NOMO-1 treated with DMSO at 0.1 percent for 48 hours (cell line): ENCODE measurements around the gene NRXN3.

Source experiments
- DNase-seq: peaks from one replicate; lab custom pipeline; 2025; ENCODE audit not compliant: unreplicated experiment; lab: John Stamatoyannopoulos, UW

Gene NRXN3

GRCh38 chr14:78316786-78317185 lies 146.6 kb downstream of the NRXN3 start:
- DNase-seq: peak; percentile 4

- no peak for DNase-seq
Observed at GRCh38 chr14:78319406-78319805, 149.2 kb downstream of the NRXN3 start.

DNA sequence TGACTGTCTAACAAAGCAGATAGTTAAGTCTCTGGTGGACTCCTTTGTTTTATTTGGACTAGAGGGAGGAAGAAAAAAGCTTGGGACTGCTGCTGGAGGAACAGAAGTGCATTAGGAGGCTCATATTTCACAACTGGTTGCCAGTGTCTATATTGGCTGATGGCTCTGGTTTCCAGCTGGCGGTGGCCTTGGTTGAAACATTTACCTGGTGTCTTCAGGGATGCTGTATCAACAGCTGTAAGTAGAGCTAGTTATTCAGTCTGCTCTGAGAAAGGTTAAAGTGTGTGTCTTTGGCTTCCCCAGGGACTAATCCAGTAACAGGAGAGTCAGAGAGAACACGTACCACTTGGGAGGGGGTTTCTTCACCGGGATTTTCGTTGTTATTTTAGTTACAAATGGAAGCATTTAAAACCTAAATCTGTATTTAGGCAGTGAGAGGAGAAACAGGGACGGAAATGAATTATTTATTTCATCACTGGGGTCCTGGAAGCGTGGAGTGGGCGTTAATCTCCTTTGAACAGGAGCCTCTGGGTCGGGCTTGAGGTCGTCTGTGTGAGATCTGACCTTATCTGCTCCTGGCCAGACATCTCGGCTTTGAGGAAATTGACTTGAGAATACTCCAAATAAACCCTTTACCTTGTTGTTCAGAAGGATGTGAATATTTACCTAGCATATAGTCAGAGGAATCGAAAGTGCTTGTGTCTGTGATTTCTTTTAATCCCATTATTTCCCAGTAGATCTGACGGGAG lies 149.9 kb downstream of the NRXN3 start:
- DNase-seq: no peak

GRCh38 chr14:78324353-78324752 lies 154.2 kb downstream of the NRXN3 start:
- DNase-seq: no peak

DNA sequence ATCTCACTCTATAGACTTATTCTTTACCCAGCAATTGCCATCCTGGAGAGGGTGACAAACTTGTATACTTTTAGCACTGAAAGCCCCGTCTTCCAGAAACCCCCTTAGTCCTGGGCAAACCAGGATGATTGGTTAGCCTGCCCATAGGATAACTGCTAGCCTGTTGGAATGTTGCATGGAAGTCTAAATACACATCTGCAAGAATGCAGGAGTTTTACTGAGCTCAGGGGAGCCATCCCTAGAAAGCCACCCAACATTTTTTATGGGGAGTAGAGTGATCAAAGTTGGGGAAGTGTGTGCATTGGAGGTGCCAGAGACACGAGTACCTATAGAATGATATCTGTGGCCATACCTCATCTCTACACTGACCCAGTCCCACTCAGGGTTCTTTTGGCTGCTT lies 155.7 kb downstream of the NRXN3 start:
- DNase-seq: no peak

DNA sequence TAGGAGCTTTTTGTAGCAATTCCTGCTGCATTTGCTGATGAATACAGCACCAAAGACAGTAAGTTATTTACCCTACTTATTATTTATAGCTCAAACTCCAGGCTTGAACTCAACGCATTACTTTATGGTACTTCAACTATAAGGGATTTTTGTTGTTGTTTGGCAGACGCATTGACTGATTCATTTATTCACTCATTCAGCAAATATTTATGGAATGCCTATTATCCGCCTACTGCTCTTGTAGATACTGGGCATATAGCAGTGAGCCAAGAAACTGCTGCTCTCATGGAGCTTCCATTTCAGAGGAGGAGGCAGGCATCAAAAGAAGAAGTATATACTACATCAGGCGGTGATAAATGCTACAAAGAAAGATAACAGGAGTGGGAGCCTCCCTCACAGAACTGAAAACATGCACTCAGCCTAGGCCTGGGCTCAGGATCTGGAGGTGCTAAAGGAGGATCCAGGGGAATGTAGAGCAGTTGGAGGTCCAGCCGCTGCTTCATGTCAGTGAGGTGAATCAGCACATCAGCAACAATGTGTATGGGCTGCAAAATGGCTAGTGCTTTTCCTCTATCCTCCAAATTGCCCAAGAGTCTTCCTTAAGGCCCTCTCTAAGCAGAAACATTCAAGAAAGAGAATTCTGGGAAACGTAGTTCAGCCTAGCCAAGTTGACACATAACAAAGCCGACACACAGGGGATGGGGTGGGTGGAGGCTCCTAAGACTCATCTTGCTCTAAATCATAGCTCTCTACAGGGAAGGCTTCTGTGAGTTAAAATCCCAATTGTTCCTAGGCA lies 157.5 kb downstream of the NRXN3 start:
- DNase-seq: no peak

DNA sequence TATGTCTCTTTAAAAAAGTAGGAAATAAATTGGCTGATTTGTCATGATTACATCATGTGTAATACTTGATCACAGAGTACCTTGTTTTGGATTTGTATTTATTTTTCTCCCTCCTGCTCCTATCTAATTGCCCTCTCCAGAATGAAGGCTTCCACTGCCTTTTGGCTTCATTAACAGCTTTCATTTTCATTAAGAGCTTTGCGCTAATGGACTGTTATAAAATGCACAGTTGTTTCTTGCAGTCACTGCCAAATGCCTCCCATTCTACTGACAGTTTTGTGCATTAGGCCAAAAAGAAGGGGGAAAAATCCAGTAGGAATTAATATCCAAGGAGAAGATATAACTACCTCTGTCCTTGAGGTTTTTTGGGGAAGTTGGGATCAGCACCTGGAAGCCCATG lies 159.2 kb downstream of the NRXN3 start:
- DNase-seq: no peak

- DNase-seq: peak; percentile 29
Observed at GRCh38 chr14:78335531-78335930, 165.4 kb downstream of the NRXN3 start.

DNA sequence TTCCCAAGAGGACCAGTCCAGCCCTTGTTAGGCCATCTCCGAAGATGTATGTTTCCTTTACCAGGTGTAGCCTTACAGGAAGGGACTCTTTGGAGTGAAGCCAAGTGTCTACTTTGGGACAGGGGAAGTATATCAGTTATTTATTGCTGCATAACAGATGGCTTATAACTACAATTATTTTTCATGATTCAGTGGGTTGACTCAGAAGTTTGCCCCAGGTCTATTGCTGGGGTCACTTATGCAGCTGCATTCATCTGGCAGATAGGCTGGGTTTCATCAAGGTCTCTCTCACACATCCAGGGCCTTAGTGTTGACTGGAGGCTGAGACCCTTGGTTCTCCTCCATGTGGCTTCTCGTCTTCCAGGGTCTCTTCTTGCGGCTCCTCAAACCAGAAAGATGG lies 170.1 kb downstream of the NRXN3 start:
- DNase-seq: no peak

GRCh38 chr14:78341827-78342389 lies 171.7 kb downstream of the NRXN3 start:
- no peak for DNase-seq

DNA sequence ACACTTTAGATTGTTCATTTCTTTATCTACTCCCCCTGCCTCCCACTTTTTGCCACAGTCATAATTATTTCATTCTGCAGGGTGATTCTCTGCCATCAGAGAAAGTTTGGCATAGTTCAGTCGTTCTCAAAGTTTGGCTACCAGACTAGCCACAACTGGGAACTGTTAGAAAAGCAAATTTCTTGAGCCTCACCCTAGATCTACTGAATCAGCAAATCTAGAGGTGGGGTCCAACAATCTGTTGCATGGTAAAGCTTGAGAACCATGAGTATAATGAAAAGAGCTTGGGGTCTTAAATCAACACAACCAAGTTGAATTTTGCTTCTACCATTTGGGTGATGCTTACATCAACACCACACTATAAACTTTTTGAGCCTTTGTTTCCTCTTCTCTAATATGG lies 172.7 kb downstream of the NRXN3 start:
- DNase-seq: no peak

GRCh38 chr14:78344290-78344689 lies 174.1 kb downstream of the NRXN3 start:
- no peak for DNase-seq

DNA sequence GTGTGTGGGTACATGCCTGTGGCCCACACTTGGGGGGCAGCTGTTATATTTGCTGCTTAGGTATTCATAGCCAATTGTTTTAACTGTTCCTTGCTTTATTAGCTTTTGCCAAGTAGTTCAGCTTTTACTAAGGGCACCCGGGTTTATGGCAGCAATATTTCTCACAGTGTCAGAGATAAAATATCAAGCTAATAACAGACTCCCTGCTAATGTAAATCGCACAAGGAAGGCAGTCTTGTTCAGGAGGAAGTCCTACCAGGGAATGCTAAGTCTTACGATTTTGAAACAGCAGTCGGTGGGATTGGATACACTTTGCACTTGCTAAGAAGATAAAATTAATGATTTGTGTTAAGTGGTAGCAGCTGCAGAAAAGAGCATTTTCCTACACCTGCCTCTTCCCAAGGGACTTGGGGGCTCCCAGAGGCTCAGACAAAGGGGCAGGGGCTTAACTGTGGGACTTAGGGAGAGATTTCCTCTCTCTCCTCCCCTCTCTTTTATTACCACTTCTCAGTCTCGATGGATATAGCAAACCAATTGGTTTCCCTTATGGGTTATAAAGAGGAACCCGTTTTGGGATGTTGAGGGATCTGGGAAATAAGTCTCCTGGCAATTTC lies 175.1 kb downstream of the NRXN3 start:
- no peak for DNase-seq

- DNase-seq: no peak
Observed at GRCh38 chr14:78346747-78347146, 176.6 kb downstream of the NRXN3 start.

DNA sequence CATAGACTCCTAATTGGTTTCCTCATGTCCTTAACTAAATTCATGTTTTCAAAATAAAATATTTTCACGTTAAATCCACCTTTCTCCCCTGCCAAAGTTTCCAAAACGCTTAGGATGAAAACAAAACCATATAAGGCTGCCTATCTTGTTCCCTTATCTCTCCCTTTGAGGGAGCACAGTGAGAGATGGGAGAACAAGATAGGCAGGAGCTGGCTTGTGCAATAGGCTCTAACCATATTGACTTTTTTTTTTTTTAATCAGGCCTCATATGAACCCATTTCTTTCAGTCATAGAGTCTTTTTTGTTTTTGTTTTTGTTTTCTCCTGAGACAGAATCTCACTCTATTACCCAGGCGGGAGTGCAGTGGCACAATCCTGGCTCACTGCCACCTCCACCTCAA lies 184.9 kb downstream of the NRXN3 start:
- DNase-seq: no peak

DNA sequence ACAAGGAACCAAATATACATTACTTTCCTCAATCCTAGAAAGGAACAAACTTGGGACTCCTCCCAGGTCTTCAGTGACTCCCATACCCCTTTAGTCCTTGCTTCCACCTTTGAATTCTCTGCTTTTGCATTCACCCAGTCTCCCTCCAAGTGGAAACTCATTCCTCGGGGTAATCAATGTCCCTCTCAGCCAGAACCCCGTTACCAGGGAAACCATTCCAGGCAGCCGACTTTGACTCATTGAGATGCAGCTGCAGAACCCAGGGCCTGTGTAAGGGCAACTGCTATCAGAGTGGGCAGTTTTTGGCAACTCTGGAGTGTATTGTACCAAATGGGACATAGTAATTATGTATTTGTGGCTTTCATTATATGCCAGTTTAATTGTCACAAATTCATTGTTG lies 186.2 kb downstream of the NRXN3 start:
- DNase-seq: no peak

DNA sequence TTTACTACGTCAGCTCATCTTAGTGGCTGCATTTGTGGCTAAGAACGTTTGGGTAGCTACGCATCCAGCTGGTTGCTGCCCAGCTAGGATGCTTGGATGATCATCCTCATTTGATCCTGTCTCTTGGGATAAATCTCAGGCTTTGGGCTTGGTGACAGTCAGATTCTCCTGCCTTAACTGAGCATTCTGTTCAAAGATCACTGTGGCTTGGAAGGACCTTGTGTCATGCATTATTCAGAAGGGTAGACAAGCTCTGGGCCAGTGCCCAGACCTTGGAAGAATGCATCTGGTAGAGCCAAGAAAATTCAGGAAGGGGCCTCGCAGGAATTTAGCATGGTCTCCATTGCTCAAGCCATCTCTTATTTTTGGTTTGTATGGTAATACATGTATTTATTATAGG lies 188.4 kb downstream of the NRXN3 start:
- DNase-seq: no peak

DNA sequence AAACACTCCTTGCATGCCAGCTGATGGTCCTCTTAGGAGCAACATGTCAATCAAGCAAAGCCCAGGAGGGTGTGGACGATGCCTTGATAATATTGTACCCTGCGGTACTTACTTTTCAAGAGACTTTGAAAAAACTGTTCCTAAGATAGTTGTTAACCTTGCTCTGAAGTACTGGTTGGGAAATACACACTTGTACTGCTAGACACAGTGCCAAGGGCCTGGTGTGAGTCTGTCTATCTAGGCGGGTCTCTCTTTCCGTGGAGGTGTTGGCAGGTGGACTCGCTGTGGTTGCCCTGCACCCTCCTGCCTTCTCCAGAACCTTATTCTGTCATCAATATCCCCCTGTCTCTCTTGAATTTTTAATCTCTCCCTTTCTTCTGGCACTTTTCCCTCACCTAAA lies 189.4 kb downstream of the NRXN3 start:
- no peak for DNase-seq

DNA sequence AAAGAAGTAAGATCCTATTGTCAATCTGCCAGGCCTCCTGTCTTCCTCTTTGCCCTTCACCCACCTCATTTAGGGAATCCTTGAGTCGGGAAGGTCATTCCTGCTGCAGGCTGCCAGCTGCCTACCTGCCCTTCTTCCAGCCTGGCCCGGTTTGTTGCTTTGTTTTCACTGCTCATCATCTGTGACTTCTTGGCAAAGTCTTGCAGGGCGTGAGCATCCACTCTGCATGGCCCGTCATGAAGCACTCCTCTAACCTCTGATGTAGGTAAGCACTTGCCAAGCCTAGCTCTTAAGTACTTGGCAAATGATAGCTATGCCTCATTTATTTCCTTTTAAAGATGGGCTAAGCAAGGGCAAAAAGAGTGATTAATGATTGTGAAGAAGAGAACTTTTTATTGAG lies 192.8 kb downstream of the NRXN3 start:
- no peak for DNase-seq

GRCh38 chr14:78367355-78367754 lies 197.2 kb downstream of the NRXN3 start:
- DNase-seq: no peak

DNA sequence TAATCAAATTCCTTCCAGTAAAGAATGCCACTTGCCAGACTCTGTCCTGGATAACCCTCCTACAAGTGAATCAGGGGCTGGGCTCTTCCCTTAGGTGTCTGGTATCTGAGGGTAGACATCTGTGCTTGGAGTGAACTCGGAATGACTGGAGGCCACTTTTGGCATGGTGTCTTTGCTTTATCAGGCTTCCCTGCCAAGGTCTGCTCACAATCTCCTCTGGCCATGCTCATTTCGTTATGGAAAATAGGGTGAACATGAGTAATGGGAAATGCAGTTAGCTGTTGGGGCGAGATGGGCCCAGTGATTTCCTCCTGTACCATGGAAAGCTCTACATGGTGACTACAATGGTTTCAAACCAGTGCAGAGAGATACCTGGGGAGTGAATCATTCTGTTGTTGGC lies 212.9 kb downstream of the NRXN3 start:
- DNase-seq: no peak

- DNase-seq: no peak
Observed at GRCh38 chr14:78398216-78398615, 228.0 kb downstream of the NRXN3 start.
